B cell (primary cell): ENCODE results near the gene KCNIP1. TPM values are rescaled to one million over a fixed set of nuclear protein-coding genes. Genes with fewer than 3 reads are reported as not detected.

ENCODE experiments used
- ATAC-seq: fragments of 200-7000 bp; cut with Tn5 transposase; one replicate; pipeline ENCODE4 v1.10.0; 2021; ENCODE audit warnings: low read depth, mild to moderate bottlenecking, moderate number of reproducible peaks, moderate library complexity
- CTCF ChIA-PET: fragments of 350-600 bp; sonication (Branson Sonifier 250); formaldehyde crosslinking; loops from one replicate; lab custom pipeline; 2021; ENCODE audit warnings: antibody characterized with exemption, inconsistent platforms; lab: Charles Lee
- POLR2A ChIA-PET: fragments of 350-600 bp; sonication (Branson Sonifier 250); formaldehyde crosslinking; loops from one replicate; lab custom pipeline; 2021; ENCODE audit warnings: antibody characterized with exemption; lab: Charles Lee
- DNase-seq: peaks from one replicate; pipeline ENCODE4 v3.0.0; 2013
- H2AFZ ChIP-seq: 2 replicates; pipeline ENCODE4 v1.6.1; 2012; ENCODE audit warnings: mild to moderate bottlenecking, low read depth, low read length; ENCODE audit not compliant: insufficient read depth, poor library complexity, severe bottlenecking
- H3K27ac ChIP-seq, 2 donors: 1 replicate in 1 of 2; 2 replicates in 1 of 2; pipeline ENCODE4 v1.5.1; 2012 to 2013; ENCODE audit warnings: low read length in 2 of 2, mild to moderate bottlenecking in 2 of 2, moderate library complexity in 1 of 2
- H3K27me3 ChIP-seq, 4 experiments: fragments of 200-600 bp in 1 of 4; sonication (generic) in 1 of 4; replicated peaks in 1 of 4; 1 replicate in 2 of 4; 2 replicates in 2 of 4; pipeline versions ENCODE4 v1.6.1 to v1.7.0; 2013 to 2016; ENCODE audit warnings: low read length in 3 of 4, mild to moderate bottlenecking in 2 of 4, mixed read lengths in 1 of 4, moderate library complexity in 1 of 4; ENCODE audit not compliant: insufficient read depth in 4 of 4, control insufficient read depth in 3 of 4; ENCODE audit errors: control extremely low read depth in 1 of 4
- H3K36me3 ChIP-seq, 2 experiments: replicated peaks in 1 of 2; 1 replicate in 1 of 2; 2 replicates in 1 of 2; pipeline versions ENCODE4 v1.6.1 to v1.7.1; 2013; ENCODE audit warnings: low read length in 1 of 2; ENCODE audit not compliant: insufficient read depth in 2 of 2, control insufficient read depth in 1 of 2; ENCODE audit errors: control extremely low read depth in 1 of 2, extremely low read depth in 1 of 2
- H3K4me1 ChIP-seq, 2 donors: fragments of 200-600 bp in 1 of 2; sonication (generic) in 1 of 2; 1 replicate in 1 of 2; 2 replicates in 1 of 2; pipeline versions ENCODE4 v1.5.1 to v1.6.1; 2013 to 2017; ENCODE audit warnings: low read length in 2 of 2; ENCODE audit not compliant: control insufficient read depth in 2 of 2, insufficient read depth in 2 of 2
- H3K4me2 ChIP-seq: replicated peaks from 2 replicates; pipeline ENCODE3; 2012; ENCODE audit warnings: mild to moderate bottlenecking, low read depth, low read length; ENCODE audit not compliant: poor library complexity, severe bottlenecking
- H3K4me3 ChIP-seq, 5 experiments: fragments of 200-600 bp in 1 of 5; sonication (generic) in 1 of 5; 1 replicate in 3 of 5; 2 replicates in 2 of 5; pipeline versions ENCODE4 v1.5.1 to v1.7.0; 2011 to 2016; ENCODE audit warnings: low read length in 4 of 5, mild to moderate bottlenecking in 4 of 5, low read depth in 2 of 5, control low read depth in 1 of 5, moderate library complexity in 1 of 5; ENCODE audit not compliant: insufficient read depth in 1 of 5; ENCODE audit errors: control extremely low read depth in 1 of 5, extremely low read depth in 1 of 5
- H3K79me2 ChIP-seq: fragments of 200-600 bp; sonication (generic); one replicate; pipeline ENCODE4 v1.6.0; 2016; ENCODE audit warnings: low read length; ENCODE audit not compliant: control insufficient read depth, insufficient read depth
- H3K9ac ChIP-seq: fragments of 200-600 bp; sonication (generic); 2 replicates; pipeline ENCODE4 v1.6.1; 2017; ENCODE audit warnings: mild to moderate bottlenecking, low read length, moderate library complexity
- H3K9me3 ChIP-seq, 3 donors: one replicate each; pipeline versions ENCODE4 v1.6.1 to v1.7.1; 2013; ENCODE audit warnings: low read length in 2 of 3; ENCODE audit not compliant: control insufficient read depth in 2 of 3, insufficient read depth in 1 of 3; ENCODE audit errors: control extremely low read depth in 1 of 3
- H4K20me1 ChIP-seq: 2 replicates; pipeline ENCODE4 v1.6.0; 2012; ENCODE audit warnings: mild to moderate bottlenecking, low read length; ENCODE audit not compliant: insufficient read depth, control insufficient read depth, poor library complexity, severe bottlenecking
- H3K27ac Mint-ChIP-seq: one replicate; pipeline ENCODE4 v1.8.0; 2021; ENCODE audit warnings: mixed read lengths
- H3K27me3 Mint-ChIP-seq: one replicate; pipeline ENCODE4 v1.8.0; 2021; ENCODE audit warnings: mixed read lengths
- H3K4me1 Mint-ChIP-seq: one replicate; pipeline ENCODE4 v1.8.0; 2021; ENCODE audit warnings: mixed read lengths
- H3K4me3 Mint-ChIP-seq: one replicate; pipeline ENCODE4 v1.8.0; 2021; ENCODE audit warnings: mixed read lengths
- H3K9me3 Mint-ChIP-seq: one replicate; pipeline ENCODE4 v1.8.0; 2022; ENCODE audit warnings: mixed read lengths; ENCODE audit not compliant: insufficient read depth
- CTCF ChIP-seq: fragments of 200-600 bp; IDR thresholded peaks from one replicate; pipeline ENCODE4 v1.8.0; 2022; ENCODE audit warnings: antibody characterized with exemption, mild to moderate bottlenecking
- EZH2 ChIP-seq: IDR thresholded peaks from 2 replicates; pipeline ENCODE4 v1.6.1; 2012; ENCODE audit warnings: borderline replicate concordance, low read depth, mild to moderate bottlenecking, moderate library complexity, low read length; ENCODE audit not compliant: insufficient read depth, poor library complexity, severe bottlenecking
- WGBS: methylation state at CpG from one replicate; pipeline ENCODE4 v1.1.5; 2013; ENCODE audit warnings: missing lambda C conversion rate; ENCODE audit not compliant: insufficient coverage; 5-methylcytosine and 5-hydroxymethylcytosine counted together
- intact Hi-C: fragments of 100-400 bp; cut with micrococcal nuclease; formaldehyde crosslinking; loops from one replicate; pipeline ENCODE4 v1.10.0; 2022
- polyA plus RNA-seq: library from polyadenylated mRNA; depleted of rRNA; stranded (reverse); fragments of >200 nt; gene quantifications from 2 replicates; pipeline ENCODE4 v1.2.3, GENCODE V29; 2012
- total RNA-seq, 2 donors: library from RNA; stranded (reverse); fragments of 120-200 nt in 1 of 2; gene quantifications; 1 replicate in 1 of 2; 2 replicates in 1 of 2; pipeline versions ENCODE4 v1.2.3 to v1.2.4, GENCODE V29; 2013 to 2022

KCNIP1 gene
- total and polyA plus RNA-seq, 2 donors (not counting 1 experiment from before 2014, with no cell fraction given), result not detected

DNA sequence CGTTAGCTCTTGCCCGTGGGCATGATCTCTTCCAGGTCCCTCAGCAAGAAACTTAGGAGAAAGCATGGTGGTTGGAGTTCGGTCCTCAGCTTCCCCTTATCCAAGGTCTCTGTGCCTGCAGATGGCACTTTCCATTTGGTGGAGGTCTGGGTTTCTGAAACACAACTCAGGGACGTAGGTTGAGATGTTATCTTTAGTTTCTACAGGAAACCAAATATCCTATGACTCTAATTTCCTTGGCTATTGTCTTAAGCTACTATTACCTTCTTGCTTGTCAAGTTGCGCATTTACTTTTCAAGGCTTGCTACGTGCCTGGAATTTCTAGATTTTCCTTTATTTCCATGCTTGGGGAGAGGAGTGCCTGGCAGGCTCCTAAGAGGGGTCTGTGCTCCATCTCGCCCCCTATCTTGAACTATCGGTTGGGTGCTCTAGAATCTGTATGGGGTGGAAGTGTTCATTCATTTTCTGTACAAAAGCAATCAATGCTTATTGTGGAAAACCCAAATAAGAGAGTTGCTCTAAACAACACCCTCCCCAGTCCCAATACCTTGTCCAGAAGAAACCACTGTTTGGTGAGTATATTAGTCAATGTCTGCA lies 32.9 kb upstream of the KCNIP1 start:
- H3K4me2 ChIP-seq, result no peak overlapping the region
- no peak for TF ChIP-seq CTCF
- no peak for TF ChIP-seq EZH2
- Mint-ChIP-seq H3K4me1 (no peaks in the 10 kb centered on the region), H3K4me3 (no peak overlapping the region), H3K9me3 (no peaks in the 10 kb centered on the region), H3K27me3 (peaks cover 10% of the 10 kb centered on the region), H3K27ac (no peak overlapping the region)
- H3K79me2 ChIP-seq, result no peaks in the 10 kb centered on the region
- H3K36me3 ChIP-seq, result no peaks in the 10 kb centered on the region
- intact Hi-C loops, result no loop called here
- H3K9ac ChIP-seq, result no peak overlapping the region
- no peak overlapping the region for H2AFZ ChIP-seq
- ChIA-PET CTCF (no interaction called here), POLR2A (no interaction called here)
- peaks cover 0 to 7% (median 0%) of the 10 kb centered on the region in 3 donors for H3K9me3 ChIP-seq
- ATAC-seq (no peak), DNase-seq (no peak)
- H4K20me1 ChIP-seq, result no peaks in the 10 kb centered on the region
- no peaks in the 10 kb centered on the region for H3K4me1 ChIP-seq
- H3K27me3 ChIP-seq, result no peaks in the 10 kb centered on the region
- no peak overlapping the region for H3K4me3 ChIP-seq
- WGBS, result 89% methylated on average over 5 of the region's 8 CpGs
- H3K27ac ChIP-seq, result no peak overlapping the region

DNA sequence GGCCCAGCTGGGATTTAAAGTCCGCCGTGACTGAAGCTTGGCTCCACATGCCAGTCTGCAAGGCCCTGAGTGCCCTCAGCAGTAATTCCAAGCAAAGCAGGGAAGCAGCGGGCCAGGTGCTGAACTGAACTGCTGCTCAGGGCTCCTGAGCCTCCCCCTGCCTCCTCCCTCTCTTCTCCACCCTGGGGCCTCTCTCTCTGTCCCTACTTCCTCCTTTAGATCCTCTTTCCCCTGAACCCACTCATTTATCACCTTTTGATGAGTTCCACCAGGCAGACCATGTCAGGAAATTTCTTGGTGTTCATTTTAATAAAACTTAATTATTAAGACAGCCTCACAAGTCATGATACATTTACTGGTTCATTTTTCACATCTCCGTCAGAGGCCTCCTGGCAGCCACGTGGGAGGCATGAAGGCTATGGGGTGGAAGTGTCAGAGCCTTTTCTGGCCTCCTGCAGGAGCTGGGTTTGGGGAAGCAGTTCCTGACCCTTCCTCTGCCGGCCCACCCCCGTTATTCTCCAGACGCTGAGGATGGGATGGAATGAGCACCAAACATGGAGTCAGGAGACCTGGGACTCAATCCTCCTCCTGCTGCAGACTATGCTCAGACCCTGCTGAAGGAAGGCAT lies 32.2 kb upstream of the KCNIP1 start:
- Histone ChIP-seq H3K9me3 (peaks cover 0 to 7% (median 0%) of the 10 kb centered on the region in 3 donors), H3K27me3 (no peaks in the 10 kb centered on the region), H3K4me3 (no peak overlapping the region), H3K4me1 (no peaks in the 10 kb centered on the region), H3K79me2 (no peaks in the 10 kb centered on the region), H3K4me2 (no peak overlapping the region), H3K27ac (no peak overlapping the region), H2AFZ (no peak overlapping the region), H3K9ac (no peak overlapping the region), H3K36me3 (no peaks in the 10 kb centered on the region), H4K20me1 (no peaks in the 10 kb centered on the region)
- no peak for DNase-seq
- WGBS, result 55% methylated on average over 7 of the region's 8 CpGs
- POLR2A ChIA-PET, result no interaction called here
- TF ChIP-seq EZH2 (no peak), CTCF (no peak)
- Mint-ChIP-seq H3K4me3 (no peak overlapping the region), H3K9me3 (no peaks in the 10 kb centered on the region), H3K27ac (no peak overlapping the region), H3K4me1 (no peaks in the 10 kb centered on the region), H3K27me3 (peaks cover 11% of the 10 kb centered on the region)
- intact Hi-C loops, result no loop called here
- CTCF ChIA-PET, result no interaction called here
- no peak for ATAC-seq
